SU-DHL-6 (cell line): ENCODE data around the gene XIRP2.

Experiments used
- H2AFZ ChIP-seq: fragments of 200-600 bp; sonication (generic); 2 replicates; pipeline ENCODE4 v1.6.1; 2014; ENCODE audit warnings: low read depth, mild to moderate bottlenecking, moderate library complexity, mixed read lengths, antibody characterized with exemption, low read length; ENCODE audit not compliant: severe bottlenecking
- H3F3A ChIP-seq: fragments of 200-600 bp; shearing (Covaris generic); 2 replicates; pipeline ENCODE4 v1.6.0; 2016; ENCODE audit warnings: antibody characterized with exemption, mild to moderate bottlenecking; ENCODE audit not compliant: insufficient read depth
- H3K27ac ChIP-seq: fragments of 200-600 bp; sonication (generic); 2 replicates; pipeline ENCODE4 v1.5.1; 2016; ENCODE audit warnings: low read depth, mild to moderate bottlenecking, low read length, moderate library complexity, mixed read lengths
- H3K27me3 ChIP-seq: fragments of 200-600 bp; sonication (generic), shearing (Covaris generic); 2 replicates; pipeline ENCODE4 v1.6.0; 2014; ENCODE audit warnings: mild to moderate bottlenecking, low read length
- H3K36me3 ChIP-seq: fragments of 200-600 bp; sonication (generic); 2 replicates; pipeline ENCODE4 v1.6.1; 2014; ENCODE audit warnings: mild to moderate bottlenecking, low read length, mixed read lengths
- H3K4me2 ChIP-seq: fragments of 300-600, 200-600 bp; shearing (Covaris generic), sonication (generic); 2 replicates; pipeline ENCODE4 v1.6.0; 2014; ENCODE audit warnings: low read length, low read depth, mild to moderate bottlenecking; ENCODE audit not compliant: poor library complexity, severe bottlenecking
- H3K4me3 ChIP-seq: fragments of 200-600 bp; sonication (generic); 2 replicates; pipeline ENCODE4 v1.5.1; 2014; ENCODE audit warnings: antibody characterized with exemption, low read length, mild to moderate bottlenecking, mixed read lengths; ENCODE audit not compliant: insufficient read depth, poor library complexity, severe bottlenecking
- H3K79me2 ChIP-seq: fragments of 200-600 bp; sonication (generic); 2 replicates; pipeline ENCODE4 v1.6.1; 2014; ENCODE audit warnings: mild to moderate bottlenecking, low read length, moderate library complexity; ENCODE audit not compliant: insufficient read depth
- H3K9ac ChIP-seq: fragments of 200-600 bp; sonication (generic); 2 replicates; pipeline ENCODE4 v1.7.0; 2014; ENCODE audit warnings: mild to moderate bottlenecking, low read length
- H3K9me2 ChIP-seq: fragments of 200-600 bp; sonication (generic); replicated peaks from 2 replicates; pipeline ENCODE4 v1.6.1; 2014; ENCODE audit warnings: low read length; ENCODE audit not compliant: insufficient read depth
- H3K9me3 ChIP-seq: fragments of 200-600 bp; sonication (generic); 2 replicates; pipeline ENCODE4 v1.6.1; 2014; ENCODE audit warnings: low read length, mixed read lengths; ENCODE audit not compliant: insufficient read depth
- H4K20me1 ChIP-seq: fragments of 200-600 bp; sonication (generic); 2 replicates; pipeline ENCODE4 v1.6.1; 2014; ENCODE audit warnings: low read depth, mild to moderate bottlenecking, antibody characterized with exemption, low read length, moderate library complexity, mixed read lengths
- EZH2phosphoT487 ChIP-seq: fragments of 200-600 bp; sonication (generic), shearing (Covaris generic); conservative IDR thresholded peaks from 2 replicates; pipeline ENCODE4 v1.6.1; 2018; ENCODE audit warnings: mild to moderate bottlenecking, antibody characterized with exemption, low read length, moderate library complexity, mixed read lengths
- TF ChIP-seq, protein P1 (sequence below): fragments of 200-600 bp; sonication (generic); IDR thresholded peaks from one replicate; pipeline ENCODE4 v1.5.1; 2017; ENCODE audit warnings: antibody characterized with exemption, mild to moderate bottlenecking, low read length, moderate library complexity; ENCODE audit not compliant: insufficient read depth, poor library complexity, severe bottlenecking

The XIRP2 gene

GRCh38 chr2:167293943-167294775 lies 405.9 kb downstream of the XIRP2 start:
- Histone ChIP-seq H3K9ac (no peak overlapping the region), H3K27ac (no peak overlapping the region), H3K27me3 (no peaks in the 10 kb centered on the region), H2AFZ (no peak overlapping the region), H3K4me3 (no peak overlapping the region), H3K4me2 (no peak overlapping the region), H3K79me2 (no peaks in the 10 kb centered on the region), H3K9me3 (no peaks in the 10 kb centered on the region), H4K20me1 (no peaks in the 10 kb centered on the region), H3F3A (no peaks in the 10 kb centered on the region), H3K36me3 (no peaks in the 10 kb centered on the region), H3K9me2 (no peaks in the 10 kb centered on the region)
- TF ChIP-seq, protein P1, sequence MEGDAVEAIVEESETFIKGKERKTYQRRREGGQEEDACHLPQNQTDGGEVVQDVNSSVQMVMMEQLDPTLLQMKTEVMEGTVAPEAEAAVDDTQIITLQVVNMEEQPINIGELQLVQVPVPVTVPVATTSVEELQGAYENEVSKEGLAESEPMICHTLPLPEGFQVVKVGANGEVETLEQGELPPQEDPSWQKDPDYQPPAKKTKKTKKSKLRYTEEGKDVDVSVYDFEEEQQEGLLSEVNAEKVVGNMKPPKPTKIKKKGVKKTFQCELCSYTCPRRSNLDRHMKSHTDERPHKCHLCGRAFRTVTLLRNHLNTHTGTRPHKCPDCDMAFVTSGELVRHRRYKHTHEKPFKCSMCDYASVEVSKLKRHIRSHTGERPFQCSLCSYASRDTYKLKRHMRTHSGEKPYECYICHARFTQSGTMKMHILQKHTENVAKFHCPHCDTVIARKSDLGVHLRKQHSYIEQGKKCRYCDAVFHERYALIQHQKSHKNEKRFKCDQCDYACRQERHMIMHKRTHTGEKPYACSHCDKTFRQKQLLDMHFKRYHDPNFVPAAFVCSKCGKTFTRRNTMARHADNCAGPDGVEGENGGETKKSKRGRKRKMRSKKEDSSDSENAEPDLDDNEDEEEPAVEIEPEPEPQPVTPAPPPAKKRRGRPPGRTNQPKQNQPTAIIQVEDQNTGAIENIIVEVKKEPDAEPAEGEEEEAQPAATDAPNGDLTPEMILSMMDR = no peak
- TF ChIP-seq EZH2phosphoT487 = no peak

- Histone ChIP-seq H3K9me3 (no peaks in the 10 kb centered on the region), H3K4me3 (no peak overlapping the region), H3K36me3 (no peaks in the 10 kb centered on the region), H3K9me2 (no peaks in the 10 kb centered on the region), H3K9ac (no peak overlapping the region), H3K79me2 (no peaks in the 10 kb centered on the region), H3K4me2 (no peak overlapping the region), H2AFZ (no peak overlapping the region), H3K27ac (no peak overlapping the region), H4K20me1 (no peaks in the 10 kb centered on the region), H3K27me3 (no peaks in the 10 kb centered on the region), H3F3A (no peaks in the 10 kb centered on the region)
- TF ChIP-seq, protein P1 = no peak
- no peak for TF ChIP-seq EZH2phosphoT487
These were observed 406.5 kb downstream of the XIRP2 start for GRCh38 chr2:167294776-167295140.

- Histone ChIP-seq H4K20me1 (no peaks in the 10 kb centered on the region), H3K36me3 (no peaks in the 10 kb centered on the region), H3F3A (no peaks in the 10 kb centered on the region), H3K27ac (no peak overlapping the region), H3K9me3 (no peaks in the 10 kb centered on the region), H3K9me2 (no peaks in the 10 kb centered on the region), H2AFZ (no peak overlapping the region), H3K27me3 (no peaks in the 10 kb centered on the region), H3K4me3 (no peak overlapping the region), H3K79me2 (no peaks in the 10 kb centered on the region), H3K4me2 (no peak overlapping the region), H3K9ac (no peak overlapping the region)
- TF ChIP-seq, protein P1 = no peak
- no peak for TF ChIP-seq EZH2phosphoT487
These were observed 409.0 kb downstream of the XIRP2 start for GRCh38 chr2:167297292-167297691.
